HG02870 (cell line): ENCODE data around the gene TMEM245.
"Not testable (repeated sequence)": the region's sequence is repeated elsewhere in the genome, so short reads cannot be mapped to it uniquely, and the experiment has no call there.

Experiments
- ATAC-seq: cut with Tn5 transposase; IDR thresholded peaks from one replicate; pipeline ENCODE4 v1.9.1; 2021; ENCODE audit warnings: mild to moderate bottlenecking, moderate library complexity; ENCODE audit not compliant: unreplicated experiment

TMEM245 gene

GRCh38 chr9:109072133-109072692 lies 47.5 kb downstream of the TMEM245 start:
- no peak for ATAC-seq

DNA sequence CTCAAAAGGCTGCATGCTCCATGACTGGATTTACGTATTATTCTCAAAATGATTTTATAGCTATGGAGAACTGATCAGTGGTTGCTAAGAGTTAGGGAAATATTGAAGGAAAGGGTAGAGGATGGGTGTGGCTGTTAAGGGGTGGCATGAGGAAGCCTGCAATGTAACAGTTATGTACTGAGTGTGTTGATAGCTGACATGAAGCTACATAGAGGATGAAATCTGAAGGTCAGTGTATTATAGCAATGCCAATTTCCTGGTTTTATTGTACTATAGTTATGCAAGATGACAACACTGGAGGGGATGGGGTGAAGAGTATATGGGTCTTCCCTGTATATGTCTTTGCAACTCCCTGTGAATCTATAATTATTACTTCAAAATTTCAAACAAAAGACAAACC lies 51.0 kb downstream of the TMEM245 start:
- ATAC-seq = no peak

- no peak for ATAC-seq
Observed at GRCh38 chr9:109064963-109065702, 54.6 kb downstream of the TMEM245 start.

DNA sequence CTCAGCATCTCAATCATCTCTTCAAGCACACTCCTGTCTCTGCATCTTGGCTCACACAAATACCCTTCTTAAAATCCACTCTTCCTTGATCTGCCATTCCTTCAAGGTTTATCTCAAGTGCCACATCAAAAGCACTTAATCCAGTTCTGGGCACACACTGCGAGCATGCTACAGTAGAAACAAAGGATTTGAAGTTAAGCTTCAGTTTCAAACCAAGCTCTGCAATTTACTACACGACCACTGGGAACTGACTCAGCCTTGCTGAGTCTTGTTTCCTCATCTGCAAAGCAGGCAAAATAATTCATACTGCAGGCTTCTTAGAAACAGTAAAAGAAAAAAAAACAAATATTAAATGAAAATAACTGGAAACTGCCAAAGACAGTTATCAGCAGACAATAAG lies 56.0 kb downstream of the TMEM245 start:
- ATAC-seq = no peak

DNA sequence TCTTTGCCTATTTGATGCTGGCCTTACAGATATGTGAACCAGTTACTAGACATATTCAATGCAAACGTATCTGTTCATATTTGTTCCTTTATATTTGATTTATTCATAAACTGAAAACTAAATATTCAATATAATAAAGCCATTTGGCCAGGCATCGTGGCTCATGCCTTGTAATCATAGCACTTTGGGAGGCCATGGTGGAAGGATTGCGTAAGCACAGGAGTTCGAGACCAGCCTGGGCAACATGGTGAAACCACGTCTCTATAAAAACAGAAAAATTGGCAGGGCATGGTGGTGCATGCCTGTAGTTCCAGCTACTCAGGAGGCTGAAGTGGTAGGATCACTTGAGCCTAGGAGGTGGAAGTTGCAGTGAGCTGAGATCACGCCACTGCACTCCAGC lies 57.2 kb downstream of the TMEM245 start:
- ATAC-seq = no peak

- no peak for ATAC-seq
Observed at GRCh38 chr9:109060191-109060590, 59.6 kb downstream of the TMEM245 start.

DNA sequence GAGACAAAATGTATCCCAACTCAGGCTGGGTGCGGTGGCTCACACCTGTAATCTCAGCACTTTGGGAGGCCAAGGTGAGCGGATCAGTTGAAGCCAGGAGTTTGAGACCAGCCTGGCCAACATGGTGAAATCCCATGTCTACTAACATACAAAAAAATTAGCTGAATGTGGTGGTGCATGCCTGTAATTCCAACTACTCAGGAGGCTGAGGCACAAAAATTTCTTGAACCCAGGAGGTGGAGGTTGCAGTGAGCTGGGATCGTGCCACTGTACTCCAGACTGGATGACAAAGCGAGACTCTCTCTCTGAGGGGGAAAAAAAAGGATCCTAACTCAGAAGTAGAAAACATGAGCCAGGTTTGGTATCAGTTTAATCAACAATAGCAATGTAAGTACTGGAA lies 66.6 kb downstream of the TMEM245 start:
- not testable (repeated sequence) for ATAC-seq

GRCh38 chr9:109052416-109052815 lies 67.3 kb downstream of the TMEM245 start:
- ATAC-seq = no peak

DNA sequence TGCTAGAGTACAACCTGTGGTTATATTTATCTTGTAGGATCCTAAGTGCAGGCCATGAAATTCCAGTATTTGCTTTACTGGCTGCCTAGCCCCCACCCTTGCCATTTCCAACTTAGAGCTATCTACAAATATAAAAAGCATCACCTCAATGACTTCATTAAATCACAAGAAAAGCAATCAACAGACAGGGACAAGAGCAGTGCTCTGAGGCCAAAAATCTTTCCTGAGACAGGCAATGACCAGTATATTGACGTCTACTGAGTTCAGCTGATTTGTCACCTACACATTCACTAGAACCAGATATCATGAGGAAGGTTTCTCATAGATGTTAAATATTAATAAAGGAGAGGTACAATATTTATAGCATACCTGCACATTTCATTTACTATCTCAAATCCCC lies 68.0 kb downstream of the TMEM245 start:
- no peak for ATAC-seq

DNA sequence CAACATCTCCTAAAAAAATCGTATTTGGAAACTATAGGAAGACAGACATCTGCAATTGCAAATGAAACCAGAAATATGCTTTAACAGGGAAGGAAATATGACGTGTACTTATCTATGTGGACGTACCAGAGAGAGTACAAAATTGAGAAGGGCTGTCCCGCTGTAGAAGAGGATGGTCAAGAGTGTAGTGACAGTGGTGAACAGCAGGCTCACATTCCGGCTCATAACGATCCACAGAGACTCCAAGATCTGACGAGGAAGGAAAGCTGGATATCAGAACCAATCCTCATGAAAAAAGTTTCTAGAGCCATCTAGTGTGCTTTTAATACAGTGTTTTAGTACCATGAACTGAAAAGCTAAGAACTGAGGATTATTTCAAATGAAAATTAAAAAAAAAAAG lies 69.3 kb downstream of the TMEM245 start:
- ATAC-seq = no peak

DNA sequence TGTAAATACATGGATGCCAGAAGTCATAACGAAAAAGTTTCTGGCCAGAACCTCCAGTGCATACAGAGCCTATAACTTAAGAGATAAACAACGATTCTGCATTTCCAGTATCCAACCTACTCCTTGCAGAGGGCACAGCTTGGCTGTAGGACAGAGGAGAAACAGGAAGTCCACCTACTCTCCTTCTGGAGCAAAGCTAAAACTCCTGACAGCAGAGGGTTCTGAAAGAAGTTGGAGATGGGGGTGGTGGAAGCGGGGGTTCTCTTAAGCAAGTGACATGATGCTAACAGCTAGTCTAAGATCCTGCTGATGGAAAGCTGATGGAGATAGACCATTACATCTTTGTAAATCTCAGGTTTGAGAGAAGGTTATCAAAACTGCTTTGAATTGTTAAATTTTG lies 70.9 kb downstream of the TMEM245 start:
- ATAC-seq = no peak

GRCh38 chr9:109047259-109047658 lies 72.5 kb downstream of the TMEM245 start:
- no peak for ATAC-seq

GRCh38 chr9:109046346-109046745 lies 73.4 kb downstream of the TMEM245 start:
- no peak for ATAC-seq

- ATAC-seq = no peak
Observed at GRCh38 chr9:109043578-109043977, 76.2 kb downstream of the TMEM245 start.

GRCh38 chr9:109040571-109040970 lies 79.2 kb downstream of the TMEM245 start:
- no peak for ATAC-seq

- ATAC-seq = no peak
Observed at GRCh38 chr9:109039539-109039938, 80.2 kb downstream of the TMEM245 start.

DNA sequence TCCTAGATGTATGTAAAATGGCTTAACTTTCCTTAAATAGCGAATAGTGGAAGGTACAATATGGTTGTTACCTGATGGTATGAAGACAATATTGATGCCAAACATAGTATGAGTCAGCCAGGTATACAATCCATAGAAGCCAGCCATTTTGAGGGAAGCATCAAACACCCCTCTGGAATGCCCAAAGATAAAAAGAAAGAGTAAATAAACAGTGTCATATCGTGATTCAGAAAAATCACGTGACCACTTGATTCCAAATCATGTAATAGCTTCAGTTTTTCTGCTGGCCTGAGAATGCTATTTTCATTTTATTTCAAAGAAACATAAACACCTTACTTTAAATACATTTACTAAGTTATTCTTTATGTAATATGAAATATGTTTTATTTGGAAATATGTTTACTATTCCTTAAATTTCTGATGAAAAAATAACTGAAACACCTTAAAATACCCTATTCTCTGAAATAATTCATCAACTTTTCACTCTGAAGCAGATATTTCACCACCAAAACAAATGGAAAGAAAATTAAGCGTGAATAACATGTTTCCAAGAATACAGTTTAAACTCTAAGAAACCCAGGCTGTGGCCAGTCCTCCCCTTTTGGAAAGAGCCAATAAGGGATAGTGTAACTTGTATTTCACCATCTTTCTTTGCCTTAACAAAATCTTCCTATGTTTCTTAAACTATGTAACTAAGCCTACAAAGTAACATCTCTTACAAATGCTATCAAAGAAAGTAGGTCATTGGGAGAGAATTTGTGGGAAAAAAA lies 81.6 kb downstream of the TMEM245 start:
- no peak for ATAC-seq

DNA sequence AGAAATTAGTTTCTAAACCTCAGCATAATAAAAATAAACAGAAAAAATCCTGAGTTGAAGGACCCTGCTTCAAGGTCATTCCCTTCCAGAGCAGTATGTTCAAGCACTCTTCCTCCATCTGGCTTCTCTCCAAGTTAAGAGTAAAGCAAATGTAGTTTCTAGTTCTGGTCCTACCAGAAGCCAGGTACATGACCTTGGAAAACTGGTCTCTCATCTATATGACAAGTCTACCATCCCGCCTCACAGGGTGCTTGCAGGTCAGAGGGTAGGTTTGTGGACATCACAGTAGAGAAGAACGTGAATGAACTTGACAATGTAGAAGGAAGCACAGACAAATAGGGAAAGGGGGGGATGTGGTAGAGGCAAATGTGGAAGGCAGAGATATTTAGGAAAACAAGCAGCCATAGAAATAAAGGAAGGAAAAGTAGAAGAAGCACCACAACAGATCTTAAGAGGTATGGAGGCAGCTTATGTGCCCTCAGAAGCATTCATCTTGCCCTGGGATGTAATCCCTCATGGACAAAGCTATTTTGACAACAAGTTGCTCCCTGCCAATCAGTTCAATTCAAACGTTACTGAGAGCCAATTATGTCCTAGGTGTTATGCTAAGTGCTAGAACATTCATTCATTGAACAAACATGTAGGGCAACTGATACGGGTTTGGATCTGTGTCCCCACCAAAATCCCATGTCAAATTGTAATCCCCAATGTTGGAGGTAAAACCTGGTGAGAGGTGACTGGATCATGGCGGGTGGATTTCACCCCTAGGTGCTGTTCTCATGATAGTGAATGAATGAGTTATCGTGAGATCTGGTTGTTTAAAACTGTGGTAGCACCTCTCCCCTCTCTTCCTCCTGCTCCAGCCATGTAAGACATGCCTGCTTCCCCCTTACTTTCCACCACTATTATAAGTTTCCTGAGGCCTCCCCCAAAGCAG lies 82.7 kb downstream of the TMEM245 start:
- ATAC-seq = no peak

DNA sequence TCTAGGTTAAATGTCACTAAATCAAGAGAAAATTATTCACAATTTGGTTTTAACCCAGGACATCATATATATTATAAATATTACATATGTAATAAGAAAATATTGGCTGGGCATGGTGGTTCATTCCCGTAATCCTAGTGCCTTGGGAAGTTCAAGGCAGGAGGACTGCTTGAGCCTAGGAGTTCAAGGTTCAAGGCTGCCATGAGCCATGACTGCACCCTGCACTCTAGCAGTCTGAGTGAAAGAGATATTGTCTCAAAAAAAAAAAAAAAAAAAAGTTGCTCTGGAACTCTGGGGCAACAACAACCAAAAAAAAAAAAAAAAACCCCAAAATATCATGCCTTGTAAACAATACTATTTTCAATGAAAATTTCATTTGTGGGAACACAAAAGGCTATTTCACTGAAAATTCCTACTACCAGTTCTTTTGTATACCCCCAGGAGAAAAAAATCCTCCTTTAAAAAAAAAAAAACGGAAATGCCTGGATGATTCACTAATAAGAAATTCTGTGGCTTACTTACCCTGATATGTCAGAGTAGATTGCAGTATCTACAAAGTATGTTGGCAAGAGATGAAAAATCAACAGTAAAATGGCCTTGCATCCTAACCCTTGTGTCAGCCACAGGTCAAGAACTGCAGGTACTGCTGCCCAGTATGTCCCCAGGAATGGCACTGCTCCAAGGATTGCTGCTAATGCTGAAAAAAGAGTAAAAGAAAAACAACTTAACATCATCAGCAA lies 83.9 kb downstream of the TMEM245 start:
- no peak for ATAC-seq

DNA sequence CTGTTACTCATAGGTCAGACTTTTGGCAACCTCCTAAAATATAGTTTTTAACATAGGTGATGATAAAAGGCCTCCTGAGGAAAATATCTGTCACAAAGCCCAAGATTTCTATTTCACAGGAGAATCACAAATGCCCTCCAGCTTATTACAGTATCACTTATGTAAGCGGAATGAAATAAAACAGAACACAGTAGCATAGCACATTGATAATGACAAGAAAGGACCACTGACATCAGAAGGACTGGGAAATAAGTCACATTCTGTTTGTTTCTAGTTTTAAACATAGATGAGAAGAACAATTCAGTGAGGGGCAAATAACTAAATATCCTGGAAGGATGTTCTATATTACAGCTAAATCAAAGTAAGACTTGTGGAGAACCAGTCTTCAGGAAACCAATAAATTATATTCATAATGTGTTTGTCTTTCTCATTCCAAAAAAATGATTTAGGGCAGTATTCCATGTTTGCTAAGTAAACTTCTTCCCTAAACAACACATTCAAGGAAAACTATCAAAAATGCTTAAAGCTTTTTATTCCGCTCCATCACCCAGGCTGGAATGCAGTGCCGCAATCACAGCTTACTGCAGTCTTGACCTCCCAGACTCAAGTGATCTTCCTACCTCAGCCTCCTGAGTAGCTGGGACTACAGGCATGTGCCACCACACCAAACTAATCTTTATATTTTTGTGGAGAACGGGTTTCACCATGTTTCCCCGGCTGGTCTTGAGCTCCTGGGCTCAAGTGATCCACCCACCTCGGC lies 85.6 kb downstream of the TMEM245 start:
- no peak for ATAC-seq
